ENCODE results near the gene FAM217A.

Gene FAM217A

GRCh38 chr6:4021133-4021853, 57.6 kb downstream of the FAM217A start:
- TF ChIP-seq, protein P1, sequence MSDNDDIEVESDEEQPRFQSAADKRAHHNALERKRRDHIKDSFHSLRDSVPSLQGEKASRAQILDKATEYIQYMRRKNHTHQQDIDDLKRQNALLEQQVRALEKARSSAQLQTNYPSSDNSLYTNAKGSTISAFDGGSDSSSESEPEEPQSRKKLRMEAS (IDR thresholded peaks at IDR 0.05) = peak; percentile 82
- peak; percentile 57; the same call in 1 of the 2 replicates for TF ChIP-seq EP300 (IDR thresholded peaks at IDR 0.05; ENCODE audit: borderline replicate concordance)
- TF ChIP-seq TCF12 (IDR thresholded peaks at IDR 0.05; ENCODE audit: low read depth) = peak; percentile 32; the same call in 1 of the 2 replicates
- TF ChIP-seq CREB1 (IDR thresholded peaks at IDR 0.05; ENCODE audit: low read depth) = peak; percentile 73
- peak; percentile 28; the same call in 1 of the 2 replicates for TF ChIP-seq NFIC (IDR thresholded peaks at IDR 0.05)
- TF ChIP-seq ZBTB7A (IDR thresholded peaks at IDR 0.05; ENCODE audit: low read depth) = no peak
- peak; percentile 94 for TF ChIP-seq YY1 (IDR thresholded peaks at IDR 0.05; ENCODE audit: low read depth)
- peak; percentile 81 for TF ChIP-seq TEAD4 (IDR thresholded peaks at IDR 0.05)
- no peak for TF ChIP-seq USF1 (IDR thresholded peaks at IDR 0.05)
- TF ChIP-seq CEBPB (IDR thresholded peaks at IDR 0.05) = no peak
- TF ChIP-seq RAD21 (IDR thresholded peaks at IDR 0.05; ENCODE audit: low read depth) = no peak
- no peak for TF ChIP-seq FOXM1 (IDR thresholded peaks at IDR 0.05; ENCODE audit: borderline replicate concordance, low read depth)
- TF ChIP-seq EGR1 (IDR thresholded peaks at IDR 0.05) = peak; percentile 44
- TF ChIP-seq TAF1 (IDR thresholded peaks at IDR 0.05; ENCODE audit: low read depth) = peak; percentile 96
- TF ChIP-seq, protein P2, sequence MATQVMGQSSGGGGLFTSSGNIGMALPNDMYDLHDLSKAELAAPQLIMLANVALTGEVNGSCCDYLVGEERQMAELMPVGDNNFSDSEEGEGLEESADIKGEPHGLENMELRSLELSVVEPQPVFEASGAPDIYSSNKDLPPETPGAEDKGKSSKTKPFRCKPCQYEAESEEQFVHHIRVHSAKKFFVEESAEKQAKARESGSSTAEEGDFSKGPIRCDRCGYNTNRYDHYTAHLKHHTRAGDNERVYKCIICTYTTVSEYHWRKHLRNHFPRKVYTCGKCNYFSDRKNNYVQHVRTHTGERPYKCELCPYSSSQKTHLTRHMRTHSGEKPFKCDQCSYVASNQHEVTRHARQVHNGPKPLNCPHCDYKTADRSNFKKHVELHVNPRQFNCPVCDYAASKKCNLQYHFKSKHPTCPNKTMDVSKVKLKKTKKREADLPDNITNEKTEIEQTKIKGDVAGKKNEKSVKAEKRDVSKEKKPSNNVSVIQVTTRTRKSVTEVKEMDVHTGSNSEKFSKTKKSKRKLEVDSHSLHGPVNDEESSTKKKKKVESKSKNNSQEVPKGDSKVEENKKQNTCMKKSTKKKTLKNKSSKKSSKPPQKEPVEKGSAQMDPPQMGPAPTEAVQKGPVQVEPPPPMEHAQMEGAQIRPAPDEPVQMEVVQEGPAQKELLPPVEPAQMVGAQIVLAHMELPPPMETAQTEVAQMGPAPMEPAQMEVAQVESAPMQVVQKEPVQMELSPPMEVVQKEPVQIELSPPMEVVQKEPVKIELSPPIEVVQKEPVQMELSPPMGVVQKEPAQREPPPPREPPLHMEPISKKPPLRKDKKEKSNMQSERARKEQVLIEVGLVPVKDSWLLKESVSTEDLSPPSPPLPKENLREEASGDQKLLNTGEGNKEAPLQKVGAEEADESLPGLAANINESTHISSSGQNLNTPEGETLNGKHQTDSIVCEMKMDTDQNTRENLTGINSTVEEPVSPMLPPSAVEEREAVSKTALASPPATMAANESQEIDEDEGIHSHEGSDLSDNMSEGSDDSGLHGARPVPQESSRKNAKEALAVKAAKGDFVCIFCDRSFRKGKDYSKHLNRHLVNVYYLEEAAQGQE (IDR thresholded peaks at IDR 0.05; ENCODE audit: low read depth) = no peak

- TF ChIP-seq, protein P2 (IDR thresholded peaks at IDR 0.05; ENCODE audit: low read depth) = no peak
- TF ChIP-seq CREB1 (IDR thresholded peaks at IDR 0.05; ENCODE audit: low read depth) (no peak), USF1 (IDR thresholded peaks at IDR 0.05) (no peak), TCF12 (IDR thresholded peaks at IDR 0.05; ENCODE audit: low read depth) (no peak)
- TF ChIP-seq, protein P1 (IDR thresholded peaks at IDR 0.05) = no peak
These were observed 58.2 kb downstream of the FAM217A start for GRCh38 chr6:4020822-4021132.

GRCh38 chr6:4018924-4019236, 60.1 kb downstream of the FAM217A start:
- no peak for TF ChIP-seq CEBPB (IDR thresholded peaks at IDR 0.05)
- TF ChIP-seq, protein P2 (IDR thresholded peaks at IDR 0.05; ENCODE audit: low read depth) = no peak
- TF ChIP-seq CREB1 (IDR thresholded peaks at IDR 0.05; ENCODE audit: low read depth) = no peak
- no peak for TF ChIP-seq NFIC (IDR thresholded peaks at IDR 0.05)
- no peak for TF ChIP-seq RAD21 (IDR thresholded peaks at IDR 0.05; ENCODE audit: low read depth)
- no peak for TF ChIP-seq YY1 (IDR thresholded peaks at IDR 0.05; ENCODE audit: low read depth)
- TF ChIP-seq TEAD4 (IDR thresholded peaks at IDR 0.05) = no peak; the same call in 1 of the 2 replicates
- TF ChIP-seq ZBTB7A (IDR thresholded peaks at IDR 0.05; ENCODE audit: low read depth) = no peak

Data from Ishikawa (cell line).